GM23338 (cell line): Measurements from ENCODE around the gene RNF121. TPM values are rescaled to one million over a fixed set of nuclear protein-coding genes. Genes with fewer than 3 reads are reported as not detected.
A peak's percentile ranks its signal among the peaks of the same experiment; 100 is the strongest.

Experiments
- ATAC-seq: fragments of 200-7000 bp; cut with Tn5 transposase; 3 replicates; pipeline ENCODE4 v1.9.1; 2020
- DNase-seq: peaks from one replicate; pipeline ENCODE4 v3.0.0-alpha.2; 2015; ENCODE audit warnings: low spot score
- H2AFZ ChIP-seq: fragments of 200-600 bp; sonication (generic); 2 replicates; pipeline ENCODE4 v1.8.0; 2016; ENCODE audit warnings: antibody characterized with exemption, mild to moderate bottlenecking, moderate library complexity
- H3F3A ChIP-seq: fragments of 200-600 bp; sonication (generic); replicated peaks from 2 replicates; pipeline ENCODE4 v1.8.0; 2017; ENCODE audit warnings: antibody characterized with exemption, mixed run types, low read depth
- H3K27ac ChIP-seq: fragments of 200-600 bp; sonication (generic); 2 replicates; pipeline ENCODE4 v1.6.1; 2016; ENCODE audit warnings: low read depth
- H3K27me3 ChIP-seq: fragments of 200-600 bp; sonication (generic); 2 replicates; pipeline ENCODE4 v1.8.0; 2016; ENCODE audit warnings: mild to moderate bottlenecking, mixed run types, moderate library complexity; ENCODE audit not compliant: insufficient read depth
- H3K36me3 ChIP-seq: fragments of 200-600 bp; sonication (generic); 2 replicates; pipeline ENCODE4 v1.8.0; 2016; ENCODE audit warnings: mild to moderate bottlenecking; ENCODE audit not compliant: insufficient read depth
- H3K4me1 ChIP-seq: fragments of 200-600 bp; sonication (generic); 2 replicates; pipeline ENCODE4 v1.8.0; 2016; ENCODE audit warnings: mild to moderate bottlenecking, moderate library complexity; ENCODE audit not compliant: insufficient read depth
- H3K4me2 ChIP-seq: fragments of 200-600 bp; sonication (generic); 2 replicates; pipeline ENCODE4 v1.7.1; 2017; ENCODE audit warnings: mixed run types
- H3K4me3 ChIP-seq: fragments of 200-600 bp; sonication (generic); 2 replicates; pipeline ENCODE4 v1.6.1; 2016; ENCODE audit warnings: mixed run types
- H3K79me2 ChIP-seq: fragments of 200-600 bp; sonication (generic); replicated peaks from 2 replicates; pipeline ENCODE4 v1.8.0; 2017; ENCODE audit warnings: mild to moderate bottlenecking; ENCODE audit not compliant: insufficient read depth
- H3K9me2 ChIP-seq: fragments of 200-600 bp; sonication (generic); 2 replicates; pipeline ENCODE4 v1.8.0; 2017; ENCODE audit not compliant: insufficient read depth
- H4K20me1 ChIP-seq: fragments of 200-600 bp; sonication (generic); replicated peaks from 2 replicates; pipeline ENCODE4 v1.8.0; 2017; ENCODE audit warnings: mild to moderate bottlenecking; ENCODE audit not compliant: insufficient read depth
- H3K27ac Mint-ChIP-seq: 2 replicates; pipeline ENCODE4 v1.8.0; 2020; ENCODE audit warnings: inconsistent platforms, mild to moderate bottlenecking, moderate library complexity, mixed read lengths
- H3K27me3 Mint-ChIP-seq: 3 replicates; pipeline ENCODE4 v1.8.0; 2022; ENCODE audit warnings: low read depth, mild to moderate bottlenecking, moderate library complexity, mixed read lengths, inconsistent platforms; ENCODE audit not compliant: insufficient read depth, poor library complexity
- H3K36me3 Mint-ChIP-seq: 3 replicates; pipeline ENCODE4 v1.8.0; 2021; ENCODE audit warnings: low read depth, mild to moderate bottlenecking, inconsistent platforms, moderate library complexity, mixed read lengths
- H3K4me1 Mint-ChIP-seq: 3 replicates; pipeline ENCODE4 v1.8.0; 2020; ENCODE audit warnings: mild to moderate bottlenecking, inconsistent platforms, mixed read lengths
- H3K4me3 Mint-ChIP-seq: 3 replicates; pipeline ENCODE4 v1.8.0; 2021; ENCODE audit warnings: moderate library complexity, mild to moderate bottlenecking, inconsistent platforms, mixed read lengths
- H3K9me3 Mint-ChIP-seq: 3 replicates; pipeline ENCODE4 v1.8.0; 2020; ENCODE audit warnings: moderate library complexity, mild to moderate bottlenecking, inconsistent platforms, mixed read lengths
- CREB1 ChIP-seq: fragments of 250-450 bp; sonication (Bioruptor Pico); IDR thresholded peaks from 2 replicates; pipeline ENCODE4 v1.5.0; 2020; ENCODE audit warnings: low read depth, mild to moderate bottlenecking, moderate library complexity
- CTCF ChIP-seq, 2 experiments: fragments of 200-600 bp in 1 of 2; sonication (generic) in 1 of 2; conservative IDR thresholded peaks; 2 replicates each; pipeline versions ENCODE4 v1.5.1 to v1.6.1; 2016 to 2017; ENCODE audit warnings: antibody characterized with exemption in 2 of 2, low read depth in 2 of 2, mild to moderate bottlenecking in 2 of 2, moderate library complexity in 1 of 2
- ETS1 ChIP-seq: IDR thresholded peaks from 2 replicates; pipeline ENCODE4 v1.6.1; 2016; ENCODE audit warnings: antibody characterized with exemption
- EZH2 ChIP-seq: fragments of 200-600 bp; sonication (generic); IDR thresholded peaks from one replicate; pipeline ENCODE4 v1.8.0; 2017; ENCODE audit warnings: antibody characterized with exemption, mild to moderate bottlenecking, low read depth; ENCODE audit not compliant: unreplicated experiment
- EZH2phosphoT487 ChIP-seq: fragments of 200-600 bp; sonication (generic); IDR thresholded peaks from one replicate; pipeline ENCODE4 v1.8.1; 2018; ENCODE audit warnings: antibody characterized with exemption; ENCODE audit not compliant: unreplicated experiment
- JUNB ChIP-seq: IDR thresholded peaks from one replicate; pipeline ENCODE4 v1.6.1; 2016; ENCODE audit warnings: antibody characterized with exemption; ENCODE audit not compliant: unreplicated experiment
- NANOG ChIP-seq: IDR thresholded peaks from 2 replicates; pipeline ENCODE4 v1.6.1; 2016; ENCODE audit warnings: antibody characterized with exemption, borderline replicate concordance
- POLR2AphosphoS5 ChIP-seq: IDR thresholded peaks from 2 replicates; pipeline ENCODE4 v1.6.1; 2016; ENCODE audit warnings: antibody characterized with exemption, low read depth
- STAT1 ChIP-seq: IDR thresholded peaks from one replicate; pipeline ENCODE4 v1.6.1; 2016; ENCODE audit warnings: antibody characterized with exemption; ENCODE audit not compliant: unreplicated experiment
- ZNF114 ChIP-seq: fragments of 250-450 bp; sonication (Bioruptor Pico); IDR thresholded peaks from 2 replicates; pipeline ENCODE4 v1.5.0; 2020; ENCODE audit warnings: mild to moderate bottlenecking, moderate library complexity
- ZNF331 ChIP-seq: fragments of 250-450 bp; sonication (Bioruptor Pico); IDR thresholded peaks from 2 replicates; pipeline ENCODE4 v1.5.0; 2020; ENCODE audit warnings: low read depth, mild to moderate bottlenecking, moderate library complexity
- polyA plus RNA-seq: library from polyadenylated mRNA; unstranded; fragments of >200 nt; fragmentation: Nextera tagmentation; extraction: Ambion mirVana; gene quantifications from 2 replicates; pipeline ENCODE4 v1.2.1, GENCODE V29; 2016
- total RNA-seq: library from RNA; depleted of rRNA; stranded (reverse); fragments of >200 nt; shearing (Covaris generic); gene quantifications from 2 replicates; pipeline ENCODE4 v1.2.3, GENCODE V29; 2014

The RNF121 gene
- total and polyA plus RNA-seq, 2 experiments from 2014 or later: 7.8 to 37.7 TPM

- H3K4me3 Mint-ChIP-seq: no peak overlapping the region; the same call in 2 of the 3 replicates
- no peak overlapping the region for H3K4me3 ChIP-seq
- DNase-seq (no peak), ATAC-seq (no peak)
- peaks cover 7% of the 10 kb centered on the region; the same call in 1 of the 2 replicates for H4K20me1 ChIP-seq
- H3K4me2 ChIP-seq: peak overlapping the region; percentile 71; the same call in 1 of the 2 replicates
- no peaks in the 10 kb centered on the region for H3K27me3 ChIP-seq
- no peak overlapping the region for H3K27ac Mint-ChIP-seq
- no peaks in the 10 kb centered on the region for H3K9me2 ChIP-seq
- peaks cover 7% of the 10 kb centered on the region for H3K4me1 Mint-ChIP-seq
- TF ChIP-seq ETS1 (no peak), JUNB (no peak), STAT1 (no peak), POLR2AphosphoS5 (no peak), EZH2 (no peak), CREB1 (CRISPR knock-in tag) (no peak), ZNF114 (CRISPR knock-in tag) (no peak), ZNF331 (CRISPR knock-in tag) (no peak), CTCF (conservative IDR thresholded peaks at IDR 0.05; ENCODE audit: low read depth in 2 of 2) (no peak), NANOG (no peak)
- peaks cover 4% of the 10 kb centered on the region for H3K27me3 Mint-ChIP-seq
- peaks cover 74% of the 10 kb centered on the region for H3K79me2 ChIP-seq
- no peak overlapping the region for H2AFZ ChIP-seq
- peaks cover 20% of the 10 kb centered on the region for H3K36me3 Mint-ChIP-seq
- peak overlapping the region; percentile 47 for H3K27ac ChIP-seq
- peaks cover 41% of the 10 kb centered on the region for H3K4me1 ChIP-seq
- H3K36me3 ChIP-seq: no peaks in the 10 kb centered on the region; the same call in none of the 2 replicates
- peaks cover 5% of the 10 kb centered on the region for H3F3A ChIP-seq
- H3K9me3 Mint-ChIP-seq: no peaks in the 10 kb centered on the region
Measured at GRCh38 chr11:72038491-72038890, 109.6 kb downstream of the RNF121 start.

- peak overlapping the region; percentile 51; the same call in 1 of the 2 replicates for H3K4me3 ChIP-seq
- no peak for ATAC-seq
- peaks cover 15% of the 10 kb centered on the region for H3K36me3 Mint-ChIP-seq
- H3K4me1 ChIP-seq: peaks cover 41% of the 10 kb centered on the region
- peaks cover 6% of the 10 kb centered on the region; the same call in 1 of the 2 replicates for H4K20me1 ChIP-seq
- H3K36me3 ChIP-seq: no peaks in the 10 kb centered on the region; the same call in none of the 2 replicates
- peaks cover 5% of the 10 kb centered on the region for H3F3A ChIP-seq
- TF ChIP-seq ETS1 (no peak), ZNF331 (CRISPR knock-in tag) (no peak), CREB1 (CRISPR knock-in tag) (no peak), EZH2 (no peak), NANOG (no peak), EZH2phosphoT487 (no peak), JUNB (no peak), POLR2AphosphoS5 (no peak)
- H3K27ac Mint-ChIP-seq: no peak overlapping the region
- no peaks in the 10 kb centered on the region for H3K27me3 ChIP-seq
- no peaks in the 10 kb centered on the region for H3K9me3 Mint-ChIP-seq
- no peak overlapping the region for H2AFZ ChIP-seq
- peaks cover 4% of the 10 kb centered on the region for H3K27me3 Mint-ChIP-seq
- H3K4me2 ChIP-seq: peak overlapping the region; percentile 71
- DNase-seq: peak; percentile 19
- H3K9me2 ChIP-seq: no peaks in the 10 kb centered on the region
- peak overlapping the region; percentile 47 for H3K27ac ChIP-seq
- no peak overlapping the region; the same call in 1 of the 3 replicates for H3K4me3 Mint-ChIP-seq
- peaks cover 77% of the 10 kb centered on the region for H3K79me2 ChIP-seq
- H3K4me1 Mint-ChIP-seq: peaks cover 7% of the 10 kb centered on the region
Measured at GRCh38 chr11:72039031-72039855, 110.4 kb downstream of the RNF121 start.
